ENCODE results near the gene ELSPBP1.
"Not testable (repeated sequence)": the region's sequence is repeated elsewhere in the genome, so short reads cannot be mapped to it uniquely, and the experiment has no call there.

Gene ELSPBP1

GRCh38 chr19:47994209-47994802, at the start of gene ELSPBP1:
TSS of gene ELSPBP1 (plus strand) at chr19:47994632. CDS start at chr19:48008668, 14,036 bp downstream.
- Histone ChIP-seq H3K9ac (ENCODE audit: low read length) (no peak within 1 kb of the TSS), H3K27ac (ENCODE audit: low read depth, low read length) (no peak within 1 kb of the TSS)

GRCh38 chr19:47949852-47950521, 44.4 kb upstream of the ELSPBP1 start:
- H3K36me3 ChIP-seq (ENCODE audit: control insufficient read depth, insufficient read depth, low read length); H3K4me3 ChIP-seq (ENCODE audit: low read depth, low read length); H3K9ac ChIP-seq (ENCODE audit: low read length); H3K4me1 ChIP-seq (ENCODE audit: control insufficient read depth, insufficient read depth, low read length); H3K27ac ChIP-seq (ENCODE audit: low read depth, low read length); H3K27me3 ChIP-seq (ENCODE audit: control insufficient read depth, insufficient read depth, low read length); H3K9me3 ChIP-seq (ENCODE audit: control insufficient read depth, insufficient read depth, low read depth, low read length): not testable (repeated sequence)

More at GRCh38 chr19:47994209-47994802, at the start of gene ELSPBP1:
- no peak within 1 kb of the TSS for H3K4me3 ChIP-seq (ENCODE audit: low read depth, low read length)
- peaks cover 6% of the 10 kb centered on the region; the same call in 1 of the 2 replicates for H3K27me3 ChIP-seq (ENCODE audit: control insufficient read depth, insufficient read depth, low read length)
- no peaks in the 10 kb centered on the region; the same call in 1 of the 2 replicates for H3K9me3 ChIP-seq (ENCODE audit: control insufficient read depth, insufficient read depth, low read depth, low read length)
- H3K4me1 ChIP-seq (ENCODE audit: control insufficient read depth, insufficient read depth, low read length), result no peaks in the 10 kb centered on the region
- H3K36me3 ChIP-seq (ENCODE audit: control insufficient read depth, insufficient read depth, low read length), result no peaks in the 10 kb centered on the region

DNA sequence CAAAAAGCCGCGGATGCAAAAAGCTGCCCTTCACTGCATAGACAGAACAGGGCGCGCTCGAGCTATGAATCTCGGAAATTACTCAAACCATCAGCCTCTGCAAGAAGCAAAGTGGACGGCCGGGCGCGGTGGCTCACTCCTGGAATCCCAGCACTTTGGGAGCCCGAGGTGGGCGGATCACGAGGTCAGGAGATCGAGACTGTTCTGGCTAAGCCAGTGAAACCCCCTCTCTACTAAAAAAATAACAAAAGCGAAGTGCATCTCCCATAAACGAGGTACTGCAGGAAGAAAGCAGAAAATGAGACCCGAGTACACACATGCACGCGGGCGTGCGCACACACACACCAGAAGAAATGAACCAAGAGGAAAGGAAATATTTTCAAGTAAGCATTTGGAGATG, 42.3 kb upstream of the ELSPBP1 start:
- H3K36me3 ChIP-seq (ENCODE audit: control insufficient read depth, insufficient read depth, low read length); H3K9me3 ChIP-seq (ENCODE audit: control insufficient read depth, insufficient read depth, low read depth, low read length); H3K27me3 ChIP-seq (ENCODE audit: control insufficient read depth, insufficient read depth, low read length); H3K4me3 ChIP-seq (ENCODE audit: low read depth, low read length); H3K9ac ChIP-seq (ENCODE audit: low read length); H3K4me1 ChIP-seq (ENCODE audit: control insufficient read depth, insufficient read depth, low read length); H3K27ac ChIP-seq (ENCODE audit: low read depth, low read length): not testable (repeated sequence)

DNA sequence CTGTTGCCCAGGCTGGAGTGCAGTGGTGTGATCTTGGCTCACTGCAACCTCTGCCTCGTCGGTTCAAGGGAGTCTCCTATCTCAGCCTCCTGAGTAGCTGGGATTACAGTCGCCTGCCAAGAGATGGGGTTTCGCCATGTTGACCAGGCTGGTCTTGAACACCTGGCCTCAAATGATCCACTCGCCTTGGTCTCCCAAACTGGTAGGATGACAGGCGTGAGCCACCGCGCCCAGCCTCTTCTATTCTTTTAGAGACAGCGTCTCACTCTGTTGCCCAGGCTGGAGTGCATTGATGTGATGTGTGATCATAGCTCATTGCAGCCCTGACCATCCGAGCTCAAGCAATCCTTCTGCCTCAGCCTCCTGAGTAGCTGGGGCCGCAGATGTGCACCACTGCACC, 38.5 kb upstream of the ELSPBP1 start:
- H3K27ac ChIP-seq (ENCODE audit: low read depth, low read length); H3K4me1 ChIP-seq (ENCODE audit: control insufficient read depth, insufficient read depth, low read length); H3K27me3 ChIP-seq (ENCODE audit: control insufficient read depth, insufficient read depth, low read length); H3K36me3 ChIP-seq (ENCODE audit: control insufficient read depth, insufficient read depth, low read length); H3K9me3 ChIP-seq (ENCODE audit: control insufficient read depth, insufficient read depth, low read depth, low read length); H3K4me3 ChIP-seq (ENCODE audit: low read depth, low read length); H3K9ac ChIP-seq (ENCODE audit: low read length): not testable (repeated sequence)

DNA sequence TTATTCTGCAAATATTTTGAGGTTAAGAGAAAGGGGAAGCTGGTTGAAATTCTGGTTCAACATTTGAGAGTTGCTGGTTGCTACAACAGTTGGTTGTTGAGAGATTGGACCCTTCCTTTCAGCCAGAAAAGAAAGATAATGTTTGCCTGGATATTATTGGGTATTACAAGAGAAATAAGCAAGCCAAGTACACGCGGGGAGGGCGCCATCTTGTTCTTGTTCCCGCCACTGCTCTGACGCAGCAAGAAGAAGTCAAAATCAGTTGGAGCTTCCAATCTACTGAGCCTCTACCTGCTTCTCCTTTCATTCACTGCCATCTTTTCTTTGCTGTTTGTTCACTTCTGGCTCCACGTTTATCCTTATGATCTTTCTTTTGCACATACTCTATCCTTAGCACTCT, 20.9 kb upstream of the ELSPBP1 start:
- H3K9ac ChIP-seq (ENCODE audit: low read length), result no peak overlapping the region
- no peaks in the 10 kb centered on the region; the same call in 1 of the 2 replicates for H3K27me3 ChIP-seq (ENCODE audit: control insufficient read depth, insufficient read depth, low read length)
- no peak overlapping the region for H3K27ac ChIP-seq (ENCODE audit: low read depth, low read length)
- no peaks in the 10 kb centered on the region for H3K4me1 ChIP-seq (ENCODE audit: control insufficient read depth, insufficient read depth, low read length)
- H3K36me3 ChIP-seq (ENCODE audit: control insufficient read depth, insufficient read depth, low read length), result no peaks in the 10 kb centered on the region
- no peak overlapping the region for H3K4me3 ChIP-seq (ENCODE audit: low read depth, low read length)
- peaks cover 4% of the 10 kb centered on the region; the same call in 1 of the 2 replicates for H3K9me3 ChIP-seq (ENCODE audit: control insufficient read depth, insufficient read depth, low read depth, low read length)

GRCh38 chr19:47991191-47991808, 3.1 kb upstream of the ELSPBP1 start:
- Histone ChIP-seq H3K27me3 (ENCODE audit: control insufficient read depth, insufficient read depth, low read length) (peaks cover 5% of the 10 kb centered on the region; the same call in 1 of the 2 replicates), H3K36me3 (ENCODE audit: control insufficient read depth, insufficient read depth, low read length) (no peaks in the 10 kb centered on the region), H3K27ac (ENCODE audit: low read depth, low read length) (no peak overlapping the region), H3K9me3 (ENCODE audit: control insufficient read depth, insufficient read depth, low read depth, low read length) (no peaks in the 10 kb centered on the region; the same call in 1 of the 2 replicates), H3K4me3 (ENCODE audit: low read depth, low read length) (no peak overlapping the region), H3K4me1 (ENCODE audit: control insufficient read depth, insufficient read depth, low read length) (no peaks in the 10 kb centered on the region), H3K9ac (ENCODE audit: low read length) (no peak overlapping the region)

DNA sequence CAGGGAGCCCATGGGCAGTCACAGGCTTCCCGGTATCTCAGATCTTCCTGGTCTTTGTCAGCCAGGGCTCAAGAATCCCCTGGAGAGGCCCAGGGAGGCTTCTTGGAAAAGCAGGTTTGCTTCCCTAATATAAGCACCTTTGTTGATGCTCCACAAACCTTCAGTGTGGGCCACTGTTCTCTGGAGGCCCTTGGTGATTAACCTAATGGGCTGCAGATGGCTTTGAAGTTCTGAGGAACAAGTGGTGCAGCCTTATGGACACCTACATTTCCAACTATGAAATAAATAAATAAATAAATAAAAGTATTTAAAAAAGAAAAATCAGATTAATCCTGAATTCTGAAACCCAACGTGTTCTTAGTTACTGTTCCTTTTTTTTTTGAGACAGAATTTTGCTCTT, 2.4 kb upstream of the ELSPBP1 start, which contains the start of gene BSPH1:
Gene BSPH1, minus strand, starts transcription at position 101 of the 400 bp plus-strand sequence. Its CDS starts 89 bp downstream, at position 12.
- no peak within 1 kb of the TSS for H3K4me3 ChIP-seq (ENCODE audit: low read depth, low read length)
- peaks cover 6% of the 10 kb centered on the region; the same call in 1 of the 2 replicates for H3K27me3 ChIP-seq (ENCODE audit: control insufficient read depth, insufficient read depth, low read length)
- H3K9me3 ChIP-seq (ENCODE audit: control insufficient read depth, insufficient read depth, low read depth, low read length), result no peaks in the 10 kb centered on the region; the same call in 1 of the 2 replicates

DNA sequence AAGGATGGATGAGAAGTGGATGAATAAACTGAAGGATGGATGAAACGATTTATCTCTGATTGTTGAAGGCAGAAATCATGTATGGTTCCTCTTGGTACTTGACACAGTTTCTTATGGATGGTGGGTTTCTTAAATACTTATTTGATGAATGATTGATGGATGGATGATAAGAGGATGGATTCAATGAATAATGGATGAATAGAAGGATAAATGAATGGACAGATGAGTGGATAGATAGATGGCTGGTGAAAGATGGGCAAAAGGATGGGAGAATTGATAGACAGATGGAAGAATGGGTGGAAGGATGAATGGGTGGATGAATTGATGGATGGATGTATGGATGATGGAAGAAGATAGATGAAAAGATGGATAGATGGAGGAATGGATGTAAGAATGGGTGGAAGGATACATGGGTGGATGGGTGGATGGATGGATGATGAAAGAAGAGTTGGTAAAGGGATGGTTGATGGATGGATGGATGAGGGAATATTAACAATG, 1.8 kb downstream of the ELSPBP1 start:
- H3K9me3 ChIP-seq (ENCODE audit: control insufficient read depth, insufficient read depth, low read depth, low read length), result peaks cover 7% of the 10 kb centered on the region; the same call in 1 of the 2 replicates
- no peaks in the 10 kb centered on the region for H3K36me3 ChIP-seq (ENCODE audit: control insufficient read depth, insufficient read depth, low read length)
- H3K4me3 ChIP-seq (ENCODE audit: low read depth, low read length), result no peak overlapping the region
- no peak overlapping the region for H3K27ac ChIP-seq (ENCODE audit: low read depth, low read length)
- no peaks in the 10 kb centered on the region for H3K4me1 ChIP-seq (ENCODE audit: control insufficient read depth, insufficient read depth, low read length)
- H3K9ac ChIP-seq (ENCODE audit: low read length), result no peak overlapping the region
- H3K27me3 ChIP-seq (ENCODE audit: control insufficient read depth, insufficient read depth, low read length), result peaks cover 6% of the 10 kb centered on the region; the same call in 1 of the 2 replicates

More for the DNA sequence above, 2.4 kb upstream of the ELSPBP1 start, which contains the start of gene BSPH1:
- Histone ChIP-seq H3K36me3 (ENCODE audit: control insufficient read depth, insufficient read depth, low read length) (no peaks in the 10 kb centered on the region), H3K9ac (ENCODE audit: low read length) (no peak within 1 kb of the TSS), H3K4me1 (ENCODE audit: control insufficient read depth, insufficient read depth, low read length) (no peaks in the 10 kb centered on the region), H3K27ac (ENCODE audit: low read depth, low read length) (no peak within 1 kb of the TSS)

GRCh38 chr19:47998800-47999199, 4.4 kb downstream of the ELSPBP1 start:
- Histone ChIP-seq H3K27ac (ENCODE audit: low read depth, low read length) (no peak overlapping the region), H3K4me3 (ENCODE audit: low read depth, low read length) (no peak overlapping the region), H3K27me3 (ENCODE audit: control insufficient read depth, insufficient read depth, low read length) (peaks cover 2% of the 10 kb centered on the region; the same call in 1 of the 2 replicates), H3K9ac (ENCODE audit: low read length) (no peak overlapping the region), H3K9me3 (ENCODE audit: control insufficient read depth, insufficient read depth, low read depth, low read length) (peaks cover 9% of the 10 kb centered on the region; the same call in 1 of the 2 replicates), H3K4me1 (ENCODE audit: control insufficient read depth, insufficient read depth, low read length) (no peaks in the 10 kb centered on the region), H3K36me3 (ENCODE audit: control insufficient read depth, insufficient read depth, low read length) (no peaks in the 10 kb centered on the region)

- Histone ChIP-seq H3K9ac (ENCODE audit: low read length) (no peak overlapping the region), H3K4me1 (ENCODE audit: control insufficient read depth, insufficient read depth, low read length) (no peaks in the 10 kb centered on the region), H3K36me3 (ENCODE audit: control insufficient read depth, insufficient read depth, low read length) (no peaks in the 10 kb centered on the region), H3K27me3 (ENCODE audit: control insufficient read depth, insufficient read depth, low read length) (peaks cover 2% of the 10 kb centered on the region; the same call in 1 of the 2 replicates), H3K4me3 (ENCODE audit: low read depth, low read length) (no peak overlapping the region), H3K9me3 (ENCODE audit: control insufficient read depth, insufficient read depth, low read depth, low read length) (peaks cover 9% of the 10 kb centered on the region; the same call in 1 of the 2 replicates), H3K27ac (ENCODE audit: low read depth, low read length) (no peak overlapping the region)
These were observed 6.4 kb downstream of the ELSPBP1 start for GRCh38 chr19:48000846-48001245.

- no peaks in the 10 kb centered on the region for H3K27me3 ChIP-seq (ENCODE audit: control insufficient read depth, insufficient read depth, low read length)
- H3K27ac ChIP-seq (ENCODE audit: low read depth, low read length), result no peak overlapping the region
- H3K4me3 ChIP-seq (ENCODE audit: low read depth, low read length), result no peak overlapping the region
- H3K4me1 ChIP-seq (ENCODE audit: control insufficient read depth, insufficient read depth, low read length), result no peaks in the 10 kb centered on the region
- peaks cover 9% of the 10 kb centered on the region; the same call in 1 of the 2 replicates for H3K9me3 ChIP-seq (ENCODE audit: control insufficient read depth, insufficient read depth, low read depth, low read length)
- no peak overlapping the region for H3K9ac ChIP-seq (ENCODE audit: low read length)
- H3K36me3 ChIP-seq (ENCODE audit: control insufficient read depth, insufficient read depth, low read length), result no peaks in the 10 kb centered on the region
These were observed 9.8 kb downstream of the ELSPBP1 start for GRCh38 chr19:48004236-48004635.
